Left lobe of liver (tissue), 2 donors: ENCODE results near the gene PCP2. TPM values are rescaled to one million over a fixed set of nuclear protein-coding genes. Genes with fewer than 3 reads are reported as not detected.

Experiments used
- ATAC-seq: fragments of 200-7000 bp; cut with Tn5 transposase; one replicate; pipeline ENCODE4 v1.9.1; 2020; ENCODE audit warnings: mild to moderate bottlenecking, moderate library complexity
- DNase-seq: peaks from one replicate; pipeline ENCODE4 v3.0.0-alpha.2; 2020; ENCODE audit warnings: low spot score
- total RNA-seq: library from RNA; stranded (reverse); gene quantifications from one replicate; pipeline ENCODE4 v1.2.1, GENCODE V29; 2021
- donor health status: DM: no; HTN: no; CAD: no; lungs with moderate emphysema.
- donor health status: DM: no; HTN: yes; CAD: no.

The PCP2 gene
- total RNA-seq, 1 donor from 2014 or later = 1.7 TPM

- DNase-seq (no peak), ATAC-seq (no peak)
Measured at GRCh38 chr19:7640803-7641202, 7.3 kb upstream of the PCP2 start.

GRCh38 chr19:7639863-7640348 lies 6.4 kb upstream of the PCP2 start:
- no peak for DNase-seq

GRCh38 chr19:7638802-7639465 lies 5.4 kb upstream of the PCP2 start:
- ATAC-seq (no peak), DNase-seq (no peak)

More at GRCh38 chr19:7639863-7640348, 6.4 kb upstream of the PCP2 start:
- ATAC-seq = no peak

GRCh38 chr19:7637374-7638256 lies 4.1 kb upstream of the PCP2 start:
- peak; percentile 60 for DNase-seq
- ATAC-seq = peak; percentile 40

- DNase-seq = peak; percentile 88
- ATAC-seq = peak; percentile 97
Measured at GRCh38 chr19:7636691-7637373, 3.3 kb upstream of the PCP2 start, which contains the start of gene STXBP2. STXBP2 (plus strand) TSS chr19:7637110; CDS start chr19:7637150, 40 bp downstream.

GRCh38 chr19:7636317-7636690 lies 2.8 kb upstream of the PCP2 start:
- no peak for DNase-seq
- no peak for ATAC-seq

GRCh38 chr19:7635670-7636069 lies 2.2 kb upstream of the PCP2 start:
- no peak for ATAC-seq

GRCh38 chr19:7632340-7633203 lies 947 bp downstream of the PCP2 start:
- DNase-seq (no peak), ATAC-seq (no peak)

More at GRCh38 chr19:7635670-7636069, 2.2 kb upstream of the PCP2 start:
- DNase-seq = no peak

GRCh38 chr19:7631577-7631976 lies 1.9 kb downstream of the PCP2 start:
- no peak for ATAC-seq
- no peak for DNase-seq

- DNase-seq (peak; percentile 97), ATAC-seq (peak; percentile 95)
Measured at GRCh38 chr19:7629347-7630054, 4.0 kb downstream of the PCP2 start, which contains the start of the genes PET100 and XAB2. PET100 (plus strand) TSS chr19:7629793; CDS start chr19:7629834, 41 bp downstream. XAB2 (minus strand) TSS chr19:7629545; CDS start chr19:7629527, 18 bp downstream.

- ATAC-seq = no peak
- no peak for DNase-seq
Measured at GRCh38 chr19:7628589-7629311, 4.8 kb downstream of the PCP2 start.

- DNase-seq = no peak
- no peak for ATAC-seq
Measured at GRCh38 chr19:7627166-7627565, 6.4 kb downstream of the PCP2 start.

GRCh38 chr19:7625763-7626372 lies 7.7 kb downstream of the PCP2 start:
- DNase-seq = no peak
- ATAC-seq = no peak

GRCh38 chr19:7624810-7625209 lies 8.7 kb downstream of the PCP2 start:
- DNase-seq (no peak), ATAC-seq (no peak)

- no peak for DNase-seq
- no peak for ATAC-seq
Measured at GRCh38 chr19:7623725-7624603, 9.6 kb downstream of the PCP2 start.

- DNase-seq (no peak), ATAC-seq (no peak)
Measured at GRCh38 chr19:7622933-7623685, 10.4 kb downstream of the PCP2 start.
